Stimulated activated CD8-positive, alpha-beta memory T cell treated with anti-CD3 and anti-CD28 coated beads, Interleukin-12 subunit alpha, Interleukin-12 subunit beta, amount 100 ng/mL, for 4 hours (primary cell): ENCODE measurements around the gene ZNF474.

Experiments
- DNase-seq: peaks from one replicate; pipeline ENCODE4 v3.0.0-alpha.2; 2020; ENCODE audit warnings: low read depth

ZNF474 gene

GRCh38 chr5:122153774-122154173, 24.4 kb downstream of the ZNF474 start:
- no peak for DNase-seq

DNA sequence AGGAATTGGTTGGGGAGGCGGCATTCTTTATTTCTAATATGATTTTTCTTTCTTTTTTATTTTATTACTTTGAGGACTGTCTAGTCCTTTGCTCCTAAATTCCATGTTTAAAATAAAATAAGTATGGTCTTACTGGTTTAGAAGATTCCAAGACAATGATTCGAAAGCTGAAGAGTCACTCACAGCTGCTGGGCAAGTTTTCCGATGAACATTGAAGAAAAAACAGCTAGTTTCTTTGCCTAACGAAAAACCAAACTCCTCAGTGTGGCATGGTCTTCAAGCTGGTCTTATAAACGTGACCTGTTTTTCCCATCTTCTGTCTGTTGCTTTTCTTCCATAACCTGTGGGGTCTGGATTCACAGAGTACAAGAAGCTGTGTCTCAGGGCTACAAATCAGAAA, 25.1 kb downstream of the ZNF474 start:
- DNase-seq = no peak

GRCh38 chr5:122154910-122155309, 25.6 kb downstream of the ZNF474 start:
- DNase-seq = no peak

GRCh38 chr5:122155546-122155945, 26.2 kb downstream of the ZNF474 start:
- DNase-seq = no peak

DNA sequence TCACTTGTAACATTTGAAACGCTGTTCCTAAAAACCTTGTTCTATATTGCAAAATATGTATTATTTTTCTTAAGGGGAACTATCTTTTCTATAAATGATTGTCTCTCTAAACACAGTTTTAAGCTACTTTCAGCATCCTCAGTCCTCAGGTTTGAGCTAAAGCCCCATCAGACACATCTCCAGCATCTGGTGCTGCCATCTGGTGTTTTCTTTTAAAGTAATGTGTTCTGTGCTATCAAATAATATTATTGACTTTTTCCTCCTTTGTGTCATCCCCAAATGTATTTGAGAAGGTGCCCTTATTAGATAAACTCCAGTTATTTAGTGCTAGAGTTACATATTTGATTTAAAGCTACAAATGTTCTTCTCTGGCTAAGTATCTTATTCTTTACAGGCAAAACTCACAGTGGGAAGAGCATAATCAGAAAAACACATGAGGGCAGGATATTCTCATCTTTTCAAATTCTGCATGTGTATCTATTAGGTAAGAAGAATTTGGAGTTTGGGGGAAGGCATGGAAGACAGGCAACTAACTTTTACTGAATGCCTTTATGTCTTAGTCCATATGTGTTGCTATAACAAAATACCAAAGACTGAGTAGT, 27.5 kb downstream of the ZNF474 start:
- no peak for DNase-seq

DNA sequence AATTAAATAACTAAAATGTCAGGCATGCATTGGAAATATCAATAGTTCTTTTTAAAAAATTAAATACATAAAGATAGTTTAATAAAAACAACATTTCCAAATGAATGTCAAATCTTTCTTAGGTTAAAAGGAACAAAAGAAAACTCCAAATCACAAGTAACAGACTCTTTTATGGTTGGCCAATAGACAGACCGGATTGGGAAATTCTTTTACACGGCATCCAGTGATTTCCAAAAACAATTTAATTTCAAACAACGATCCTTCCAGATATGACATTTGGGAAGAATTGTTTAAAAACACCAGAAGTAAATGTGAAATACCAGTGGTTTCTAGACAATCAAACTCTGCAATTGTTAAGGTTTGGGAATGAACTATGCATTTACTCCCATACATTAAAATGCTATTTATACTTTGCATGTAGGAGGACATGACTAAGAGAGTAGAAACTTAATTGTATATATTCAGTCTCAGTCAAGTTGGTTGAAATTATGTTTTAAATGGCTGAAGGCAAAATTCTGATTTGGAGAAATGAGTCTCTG, 32.8 kb downstream of the ZNF474 start:
- DNase-seq = no peak

DNA sequence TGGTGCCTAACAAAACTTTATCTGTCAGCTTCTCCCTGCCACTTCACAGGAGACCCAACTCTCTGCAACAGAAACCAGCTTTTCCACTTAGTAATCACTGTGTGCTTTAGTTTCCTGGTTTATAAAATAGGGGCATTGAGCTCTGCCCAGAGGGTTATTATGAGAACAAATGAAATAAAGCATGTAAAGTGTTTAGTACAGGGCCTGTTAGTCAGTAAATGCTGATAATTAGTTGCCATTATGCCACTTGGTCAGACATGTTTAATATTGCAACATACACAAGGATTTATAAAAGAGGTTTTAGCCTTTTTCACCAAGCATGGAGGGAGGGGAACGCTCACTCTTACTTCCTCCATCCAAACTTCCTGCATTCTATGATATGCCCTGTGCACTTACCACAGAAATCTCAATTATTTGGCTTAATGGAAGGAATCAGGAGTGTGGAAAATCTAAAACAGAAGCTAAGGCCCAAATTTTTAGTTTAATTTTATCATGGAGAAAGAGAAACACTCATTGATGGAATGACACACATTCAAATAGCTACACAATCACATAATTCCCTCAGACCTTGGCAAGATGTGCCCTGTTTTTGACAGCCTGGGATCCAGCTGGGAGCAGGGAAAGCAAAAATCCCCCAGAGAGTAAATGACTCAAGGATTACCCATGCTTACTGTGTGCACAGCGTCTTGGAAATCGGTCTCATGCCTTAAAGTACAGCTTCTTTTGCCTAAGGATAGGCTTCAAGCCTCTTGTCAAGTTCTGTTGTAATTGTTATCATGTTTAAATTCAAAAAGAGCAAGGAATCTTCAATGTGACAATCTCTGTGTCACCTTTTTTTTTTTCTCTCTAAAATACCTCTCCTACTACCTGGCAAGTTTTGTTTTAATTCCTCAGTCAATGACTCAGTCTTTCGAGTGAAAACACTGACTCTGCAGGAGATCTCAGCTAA, 34.0 kb downstream of the ZNF474 start:
- DNase-seq = no peak

DNA sequence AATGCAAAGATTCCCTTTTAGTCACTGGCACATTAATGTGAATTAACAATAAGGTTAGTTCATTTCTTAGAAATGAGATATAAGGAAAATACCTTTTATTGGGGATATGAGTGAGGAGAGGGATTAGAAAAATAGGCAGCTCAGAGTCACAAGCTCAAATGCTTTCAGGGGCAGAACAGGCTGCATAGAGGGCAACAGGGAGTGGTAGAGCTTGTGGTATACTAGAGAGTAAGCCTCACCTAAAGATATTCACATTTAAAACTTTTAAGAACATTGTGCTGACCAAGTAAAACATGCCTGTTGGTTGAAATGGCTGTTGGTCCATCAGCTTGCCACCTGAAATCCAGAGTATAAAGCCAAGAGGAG, 34.7 kb downstream of the ZNF474 start:
- DNase-seq = no peak

DNA sequence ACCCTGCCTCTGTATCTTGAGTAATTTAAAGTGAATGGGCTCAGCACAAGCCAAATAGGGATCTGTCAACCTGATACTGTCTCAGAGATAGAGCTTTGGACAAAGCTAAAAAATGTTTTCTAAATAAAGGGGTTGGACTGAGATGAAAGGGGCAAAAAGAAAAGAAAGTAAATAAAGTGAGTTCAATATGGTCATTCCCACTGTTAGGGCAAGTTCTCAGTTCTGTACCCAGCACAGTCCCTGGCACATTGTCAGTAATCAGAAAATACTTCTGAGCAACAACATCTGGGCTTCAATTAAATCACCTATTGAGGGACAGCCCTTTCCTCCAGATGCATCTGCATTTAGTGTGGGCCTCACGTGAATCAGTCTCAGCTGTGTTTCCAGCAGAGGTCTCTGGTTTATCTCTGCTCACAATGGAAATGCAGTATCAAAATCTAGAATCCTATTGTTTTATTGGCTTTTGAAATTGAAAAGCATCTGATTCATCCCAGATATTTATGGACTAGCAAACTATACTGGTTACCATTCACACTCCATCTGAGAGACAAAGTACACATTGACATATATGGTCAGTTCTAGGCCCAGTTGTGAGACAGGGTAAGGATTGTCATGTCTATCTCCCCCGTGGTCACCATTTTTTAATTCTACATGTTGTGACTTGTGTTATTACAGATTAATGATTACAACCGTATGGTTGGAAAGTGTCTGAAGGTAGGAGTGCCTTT, 35.6 kb downstream of the ZNF474 start:
- no peak for DNase-seq

- DNase-seq = no peak
These were observed 36.3 kb downstream of the ZNF474 start for GRCh38 chr5:122165559-122166078.

DNA sequence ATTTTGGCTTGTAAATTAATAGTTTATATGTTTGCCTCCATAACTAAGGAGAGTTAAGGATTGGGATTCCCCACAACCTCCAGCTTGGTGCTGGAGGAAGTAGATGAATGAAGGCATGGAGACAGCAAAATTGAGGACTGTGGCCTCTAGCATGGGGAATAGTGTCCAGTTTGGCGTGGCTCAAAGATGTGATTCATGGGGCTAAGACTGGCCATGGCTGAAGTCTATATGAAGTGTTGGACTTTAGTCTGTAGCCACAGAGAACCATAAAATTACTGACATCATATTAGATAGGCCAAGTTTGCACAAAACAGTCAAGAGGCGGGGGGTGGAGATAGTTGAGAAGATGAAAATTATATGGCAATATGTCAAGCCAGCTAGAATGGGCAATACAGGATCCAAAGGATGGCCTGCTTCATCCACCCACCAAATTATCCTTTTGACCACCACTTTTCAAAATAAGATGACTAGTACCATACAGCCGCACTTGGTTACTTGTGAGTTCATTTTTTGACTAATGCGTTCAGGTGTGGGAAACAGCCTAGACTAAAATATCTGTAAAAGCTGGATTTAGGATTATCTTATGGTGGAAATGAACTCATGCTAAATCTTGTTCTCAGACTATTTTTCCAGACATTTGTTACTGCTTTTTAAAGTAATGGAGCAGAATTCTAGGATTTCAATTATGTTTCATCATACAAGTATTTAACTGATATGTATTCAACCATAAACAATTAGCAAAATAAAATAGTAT, 40.2 kb downstream of the ZNF474 start:
- DNase-seq = no peak

DNA sequence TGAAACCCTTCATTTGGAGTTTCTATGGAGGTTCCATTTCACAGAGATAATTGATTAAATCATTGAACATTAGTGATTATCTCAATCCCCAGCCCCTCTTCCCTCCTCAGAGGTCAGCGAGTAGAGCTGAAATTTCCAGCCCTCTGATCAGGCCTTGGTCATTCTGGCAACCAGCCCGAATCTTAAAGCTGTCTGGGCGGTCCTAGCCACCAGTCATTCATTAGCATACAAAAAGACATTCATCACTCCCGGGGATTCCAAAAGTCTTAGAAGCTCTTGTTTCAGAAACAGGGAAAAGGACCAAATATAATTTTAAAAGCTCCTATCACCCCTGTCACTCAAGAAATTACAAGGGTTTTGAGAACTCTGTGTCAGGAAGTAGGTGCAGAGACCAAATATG, 41.3 kb downstream of the ZNF474 start:
- no peak for DNase-seq

GRCh38 chr5:122172207-122172606, 42.9 kb downstream of the ZNF474 start:
- DNase-seq = no peak

- DNase-seq = no peak
These were observed 44.4 kb downstream of the ZNF474 start for GRCh38 chr5:122173474-122174415.

GRCh38 chr5:122175091-122175490, 45.7 kb downstream of the ZNF474 start:
- DNase-seq = no peak

DNA sequence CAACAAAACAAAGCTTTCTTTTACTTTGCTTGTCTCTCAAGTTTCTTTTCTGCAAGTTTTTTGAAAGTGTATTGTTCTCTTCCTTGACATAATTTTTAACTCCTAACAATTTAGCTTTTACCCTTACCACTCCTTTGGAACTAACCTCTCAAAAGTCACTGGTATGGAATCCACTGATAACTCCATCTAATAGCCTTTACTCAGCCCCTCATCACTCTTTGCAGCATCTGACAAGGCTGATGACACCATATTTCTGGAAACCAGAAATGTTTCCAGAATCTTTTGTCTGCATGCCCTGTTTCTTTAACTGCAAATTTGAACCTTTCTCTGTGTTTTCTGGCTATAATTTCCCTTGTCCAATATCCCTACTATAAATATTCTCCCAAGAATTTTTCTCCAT, 46.5 kb downstream of the ZNF474 start:
- DNase-seq = no peak

GRCh38 chr5:122177161-122177560, 47.8 kb downstream of the ZNF474 start:
- no peak for DNase-seq

GRCh38 chr5:122179701-122180100, 50.4 kb downstream of the ZNF474 start:
- no peak for DNase-seq

DNA sequence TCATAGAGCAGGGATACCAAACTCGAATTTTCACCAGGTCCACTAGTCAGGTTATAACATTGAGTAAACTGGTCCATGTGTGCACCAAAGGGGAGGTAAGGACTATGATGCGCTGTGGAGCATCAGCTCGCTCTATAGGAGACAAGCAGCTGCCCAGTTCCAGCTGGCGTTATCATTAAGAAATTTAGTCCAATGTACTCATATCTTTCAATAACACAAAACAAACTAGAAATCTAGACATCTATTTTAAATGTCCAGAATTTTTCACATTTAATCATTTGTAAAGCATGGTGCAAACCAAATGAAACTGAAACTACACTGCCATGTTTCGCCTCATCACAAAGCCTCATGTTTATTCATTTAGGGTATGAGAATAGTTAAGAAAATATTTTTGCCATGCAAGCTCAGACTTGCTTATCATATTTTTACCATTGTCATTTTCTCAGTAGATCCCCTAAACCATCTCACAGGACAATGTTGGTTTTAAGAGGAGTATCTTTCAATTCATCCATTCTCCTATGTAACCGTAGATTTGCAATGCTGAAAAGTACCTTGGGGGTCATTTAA, 50.9 kb downstream of the ZNF474 start:
- no peak for DNase-seq

DNA sequence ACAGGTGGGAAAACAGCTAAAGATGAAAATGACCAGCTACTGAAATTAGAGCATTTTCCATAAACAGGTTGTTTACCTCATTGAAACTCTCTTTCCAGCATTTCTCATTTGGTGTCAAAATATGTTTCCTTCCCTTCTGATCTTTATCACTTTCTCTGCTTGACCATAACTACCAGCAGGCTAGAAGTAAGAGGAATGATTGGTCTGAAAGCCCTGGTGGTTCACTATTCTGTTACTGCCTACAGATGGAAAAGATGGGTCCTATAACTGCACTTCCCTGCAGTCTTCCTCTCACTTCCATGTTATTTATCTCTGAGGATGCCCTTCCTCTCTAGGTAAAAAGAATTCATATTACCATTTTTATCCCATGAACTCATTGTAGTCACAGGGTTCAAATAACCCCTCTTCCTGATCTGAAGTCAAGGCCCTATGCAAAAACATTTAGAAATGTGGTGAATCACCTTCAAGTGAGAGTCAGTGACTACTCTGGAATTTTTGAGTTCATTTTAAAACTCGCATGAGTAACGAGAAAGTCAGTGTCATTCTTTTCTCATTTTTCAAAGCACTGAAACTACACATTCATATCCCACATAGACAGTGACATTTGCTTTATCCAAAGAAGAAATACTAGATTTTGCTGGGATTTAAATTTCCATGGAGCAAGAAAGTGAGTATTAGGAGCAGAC, 51.7 kb downstream of the ZNF474 start:
- no peak for DNase-seq
